Fibroblast of mammary gland (primary cell): ENCODE results near the gene TNS2.
"Not testable (repeated sequence)": the region's sequence is repeated elsewhere in the genome, so short reads cannot be mapped to it uniquely, and the experiment has no call there.

ENCODE experiments used
- DNase-seq: peaks from one replicate; pipeline ENCODE4 v3.0.0-alpha.2; 2010; ENCODE audit warnings: low read depth
- H3K4me3 ChIP-seq: 2 replicates; pipeline ENCODE4 v1.5.1; 2011; ENCODE audit warnings: low read depth, mild to moderate bottlenecking, low read length, moderate library complexity; ENCODE audit not compliant: control insufficient read depth
- CTCF ChIP-seq: conservative IDR thresholded peaks from 2 replicates; pipeline ENCODE4 v1.5.1; 2011; ENCODE audit warnings: low read depth, low read length, inconsistent platforms; ENCODE audit not compliant: control insufficient read depth, insufficient read depth

The TNS2 gene

DNA sequence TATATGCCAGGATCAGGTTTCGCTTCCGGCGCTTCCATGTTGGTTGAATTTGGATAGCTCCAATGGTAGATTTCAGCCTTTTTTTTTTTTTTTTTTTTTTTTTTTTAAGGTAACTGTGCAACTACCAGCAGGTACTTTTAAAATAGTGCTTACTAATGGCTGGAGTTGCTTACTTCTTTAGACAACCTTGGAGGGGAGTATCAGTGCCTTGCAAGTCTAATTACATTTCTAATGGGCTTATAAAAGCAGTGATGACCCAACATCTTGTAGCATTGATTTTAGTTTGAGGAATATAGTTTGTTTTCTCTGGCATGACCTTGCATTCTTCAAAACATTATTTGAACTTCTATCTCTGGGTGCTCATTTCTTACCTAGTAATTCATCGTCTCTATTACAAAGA is 42.5 kb upstream of the TNS2 start:
- H3K4me3 ChIP-seq: peak overlapping the region; percentile 100
- no peak for TF ChIP-seq CTCF
- no peak for DNase-seq

GRCh38 chr12:53008760-53009159 is 41.1 kb upstream of the TNS2 start:
- not testable (repeated sequence) for DNase-seq, H3K4me3 ChIP-seq

DNA sequence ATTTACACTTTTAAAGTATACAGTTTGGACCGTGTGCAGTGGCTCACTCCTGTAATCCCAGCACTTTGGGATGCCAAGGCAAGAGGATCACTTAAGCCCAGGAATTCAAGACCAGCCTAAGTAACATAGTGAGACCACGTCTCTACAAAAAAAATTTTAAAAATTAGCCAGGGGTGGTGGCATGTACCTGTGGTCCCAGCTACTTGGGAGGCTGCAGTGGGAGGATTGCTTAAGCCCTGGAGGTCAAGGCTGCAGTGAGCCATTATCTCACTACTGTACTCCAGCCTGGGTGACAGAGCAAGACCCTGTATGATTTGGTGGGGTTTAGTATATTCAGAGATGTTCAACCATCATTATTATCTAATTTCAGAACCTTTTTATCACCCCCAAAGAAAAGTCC is 38.9 kb upstream of the TNS2 start:
- TF ChIP-seq CTCF: no peak
- H3K4me3 ChIP-seq: no peak overlapping the region

DNA sequence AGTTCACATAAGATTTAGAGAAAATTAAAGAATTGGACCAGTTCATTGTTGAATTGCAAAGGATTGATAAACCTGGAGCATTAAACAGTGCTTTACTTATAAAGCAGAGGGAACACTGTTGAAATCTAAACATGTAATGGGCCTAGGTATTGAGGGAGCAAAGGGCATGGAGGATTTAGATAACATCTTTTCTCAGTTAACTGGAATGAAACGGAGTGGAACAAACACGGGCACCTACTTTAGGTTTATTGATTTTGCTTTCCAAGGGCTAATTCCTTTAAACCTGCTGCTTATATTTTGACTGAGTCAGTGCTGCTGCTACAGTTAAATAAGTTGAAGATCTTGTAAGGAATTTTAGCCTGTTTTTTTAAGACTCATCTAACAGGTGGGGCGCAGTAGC is 38.0 kb upstream of the TNS2 start:
- DNase-seq: no peak
- no peak overlapping the region for H3K4me3 ChIP-seq
- TF ChIP-seq CTCF: no peak

More for the DNA sequence above, 38.9 kb upstream of the TNS2 start:
- DNase-seq: no peak

GRCh38 chr12:53012928-53013327 is 36.9 kb upstream of the TNS2 start:
- no peak for DNase-seq
- no peak for TF ChIP-seq CTCF
- H3K4me3 ChIP-seq: no peak overlapping the region

DNA sequence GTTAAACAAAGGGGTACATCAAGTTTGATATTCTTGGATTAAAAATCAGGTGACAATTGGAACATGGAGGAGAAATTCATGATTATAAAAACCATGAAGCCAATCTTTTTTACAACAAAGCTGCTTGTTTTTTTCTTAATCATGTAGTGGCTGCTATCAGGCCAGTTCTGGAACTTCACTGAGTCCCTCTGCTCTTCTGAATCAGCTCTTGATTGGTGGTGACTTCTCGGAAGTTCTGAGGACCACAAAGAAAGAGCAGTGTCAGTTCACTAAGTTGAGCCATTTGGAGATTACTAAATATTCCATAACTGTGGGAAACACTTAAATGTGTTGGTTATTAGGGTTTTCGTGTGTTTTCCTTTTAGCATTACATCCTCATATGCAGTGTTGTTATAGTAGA is 35.2 kb upstream of the TNS2 start:
- TF ChIP-seq CTCF: no peak
- DNase-seq: no peak
- H3K4me3 ChIP-seq: no peak overlapping the region

DNA sequence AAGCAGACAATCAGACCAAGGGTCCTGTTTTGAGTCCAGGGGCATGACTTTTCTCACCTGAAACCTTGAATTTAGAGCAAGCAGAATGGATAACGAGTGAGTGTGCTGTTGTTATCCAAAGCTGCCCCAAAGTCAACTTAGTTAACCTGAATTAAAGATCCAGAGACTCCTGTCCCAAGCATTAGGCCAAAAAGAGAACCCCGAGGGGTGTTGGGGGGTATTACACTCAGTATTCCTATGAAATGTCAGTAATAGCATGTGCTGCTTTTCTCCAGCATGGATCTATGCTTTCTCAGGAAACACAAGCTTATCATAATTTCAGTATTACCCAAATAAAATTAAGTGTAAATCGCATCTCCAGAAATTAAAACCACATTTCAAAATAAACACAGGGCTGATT is 24.6 kb upstream of the TNS2 start:
- no peak overlapping the region for H3K4me3 ChIP-seq
- TF ChIP-seq CTCF: no peak

DNA sequence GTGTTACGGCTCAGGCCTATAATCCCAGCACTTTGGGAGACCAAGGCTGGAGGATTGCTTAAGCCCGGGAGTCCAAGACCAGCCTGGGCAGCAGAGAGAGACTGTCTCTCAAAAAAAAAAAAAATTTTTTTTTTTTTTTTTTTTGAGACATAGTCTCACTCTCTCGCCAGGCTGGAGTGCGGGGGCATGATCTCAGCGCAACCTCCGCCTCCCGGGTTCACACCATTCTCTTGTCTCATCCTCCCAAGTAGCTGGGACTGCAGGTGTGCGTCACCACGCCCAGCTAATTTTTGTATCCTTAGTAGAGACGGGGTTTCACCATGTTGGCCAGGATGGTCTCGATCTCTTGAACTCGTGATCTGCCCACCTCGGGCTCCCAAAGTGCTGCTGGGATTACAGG is 22.9 kb upstream of the TNS2 start:
- not testable (repeated sequence) for DNase-seq, H3K4me3 ChIP-seq

More for the DNA sequence above, 24.6 kb upstream of the TNS2 start:
- no peak for DNase-seq
